ENCODE data around the gene KIAA0930. TPM values are rescaled to one million over a fixed set of nuclear protein-coding genes. Genes with fewer than 3 reads are reported as not detected.
"Not testable (repeated sequence)": the region's sequence is repeated elsewhere in the genome, so short reads cannot be mapped to it uniquely, and the experiment has no call there.

Gene KIAA0930
- total and polyA plus RNA-seq, 2 donors, result 32.4 TPM

- no peaks in the 10 kb centered on the region for H3K27me3 ChIP-seq (ENCODE audit: control insufficient read depth in 2 of 2, insufficient read depth in 1 of 2, low read length in 1 of 2)
- DNase-seq (ENCODE audit: low read depth in 6 of 9, low spot score in 9 of 9), result no peak
- 95% methylated on average over 34 of the region's 34 CpGs for WGBS
These were observed 43.6 kb downstream of the KIAA0930 start for GRCh38 chr22:45196926-45197605.

GRCh38 chr22:45196308-45196707, 44.4 kb downstream of the KIAA0930 start:
- no peak overlapping the region for H3K4me3 ChIP-seq (ENCODE audit: low read length in 2 of 2)
- 94% methylated on average over 16 of the region's 16 CpGs for WGBS
- peaks cover 0 to 4% of the 10 kb centered on the region in 2 donors for H3K4me1 ChIP-seq (ENCODE audit: control insufficient read depth in 2 of 2, insufficient read depth in 2 of 2, low read length in 2 of 2)
- no peaks in the 10 kb centered on the region for H3K9me3 ChIP-seq (ENCODE audit: control insufficient read depth in 2 of 2, insufficient read depth in 1 of 2, low read length in 1 of 2)
- H3K36me3 ChIP-seq (ENCODE audit: control insufficient read depth in 2 of 2, insufficient read depth in 2 of 2, low read length in 1 of 2), result peaks cover 42 to 46% of the 10 kb centered on the region in 2 donors
- peak overlapping the region in 1 of 2 donors; percentile 0 for H3K27ac ChIP-seq (ENCODE audit: low read depth in 1 of 2, low read length in 1 of 2)
- no peak for DNase-seq (ENCODE audit: low read depth in 6 of 9, low spot score in 9 of 9)
- H3K27me3 ChIP-seq (ENCODE audit: control insufficient read depth in 2 of 2, insufficient read depth in 1 of 2, low read length in 1 of 2), result no peaks in the 10 kb centered on the region

More at GRCh38 chr22:45196926-45197605, 43.6 kb downstream of the KIAA0930 start:
- Histone ChIP-seq H3K27ac (ENCODE audit: low read depth in 1 of 2, low read length in 1 of 2) (no peak overlapping the region), H3K36me3 (ENCODE audit: control insufficient read depth in 2 of 2, insufficient read depth in 2 of 2, low read length in 1 of 2) (peaks cover 44 to 49% of the 10 kb centered on the region in 2 donors), H3K9me3 (ENCODE audit: control insufficient read depth in 2 of 2, insufficient read depth in 1 of 2, low read length in 1 of 2) (no peaks in the 10 kb centered on the region), H3K4me1 (ENCODE audit: control insufficient read depth in 2 of 2, insufficient read depth in 2 of 2, low read length in 2 of 2) (peaks cover 0 to 4% of the 10 kb centered on the region in 2 donors), H3K4me3 (ENCODE audit: low read length in 2 of 2) (no peak overlapping the region)

DNA sequence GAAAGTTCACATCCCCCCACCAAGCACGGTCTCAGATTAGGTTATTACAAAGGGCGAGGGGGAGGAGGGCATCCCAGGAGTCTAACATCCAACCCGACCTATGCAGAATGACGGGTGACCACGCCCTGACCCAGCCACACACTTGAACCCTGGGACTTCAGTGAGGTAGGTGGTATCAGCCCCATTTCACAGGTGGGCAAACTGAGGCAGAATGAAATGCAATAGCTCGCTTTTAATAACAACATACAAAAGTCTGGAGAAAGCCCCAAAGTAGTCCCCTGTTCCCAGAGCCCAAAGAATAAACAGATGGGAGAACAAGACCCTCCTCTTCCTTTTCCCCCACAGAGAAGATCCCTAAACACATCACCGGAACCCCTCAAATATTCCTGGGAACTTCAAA, 45.1 kb downstream of the KIAA0930 start:
- DNase-seq (ENCODE audit: low read depth in 6 of 9, low spot score in 9 of 9), result no peak
- Histone ChIP-seq H3K9me3 (ENCODE audit: control insufficient read depth in 2 of 2, insufficient read depth in 1 of 2, low read length in 1 of 2) (no peaks in the 10 kb centered on the region), H3K4me1 (ENCODE audit: control insufficient read depth in 2 of 2, insufficient read depth in 2 of 2, low read length in 2 of 2) (no peaks in the 10 kb centered on the region), H3K36me3 (ENCODE audit: control insufficient read depth in 2 of 2, insufficient read depth in 2 of 2, low read length in 1 of 2) (peaks cover 42 to 46% of the 10 kb centered on the region in 2 donors), H3K4me3 (ENCODE audit: low read length in 2 of 2) (no peak overlapping the region), H3K27ac (ENCODE audit: low read depth in 1 of 2, low read length in 1 of 2) (no peak overlapping the region), H3K27me3 (ENCODE audit: control insufficient read depth in 2 of 2, insufficient read depth in 1 of 2, low read length in 1 of 2) (no peaks in the 10 kb centered on the region)
- 91% methylated on average over 7 of the region's 7 CpGs for WGBS

DNA sequence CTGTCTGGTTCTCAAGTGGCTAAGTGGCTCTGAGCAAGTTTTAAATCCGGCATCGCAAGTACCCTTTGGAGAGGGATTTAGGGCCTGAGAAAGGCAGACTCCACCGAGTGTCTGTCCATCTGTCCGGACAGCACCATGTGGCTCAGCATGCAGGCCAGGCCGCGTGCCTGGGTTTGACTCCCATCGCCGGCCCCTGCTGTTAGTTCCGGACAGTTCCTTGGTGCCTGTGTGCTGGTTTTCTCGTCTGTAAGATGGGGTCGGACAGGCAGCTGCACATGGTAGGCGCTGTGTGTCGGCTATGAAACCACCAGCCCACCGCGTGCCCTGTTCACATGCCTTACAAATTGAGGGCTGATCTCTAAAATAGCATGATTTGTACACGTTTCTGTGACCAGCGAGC, 46.0 kb downstream of the KIAA0930 start:
- Histone ChIP-seq H3K27ac (ENCODE audit: low read depth in 1 of 2, low read length in 1 of 2) (no peak overlapping the region), H3K4me1 (ENCODE audit: control insufficient read depth in 2 of 2, insufficient read depth in 2 of 2, low read length in 2 of 2) (no peaks in the 10 kb centered on the region), H3K27me3 (ENCODE audit: control insufficient read depth in 2 of 2, insufficient read depth in 1 of 2, low read length in 1 of 2) (no peaks in the 10 kb centered on the region), H3K36me3 (ENCODE audit: control insufficient read depth in 2 of 2, insufficient read depth in 2 of 2, low read length in 1 of 2) (peaks cover 38 to 42% of the 10 kb centered on the region in 2 donors), H3K9me3 (ENCODE audit: control insufficient read depth in 2 of 2, insufficient read depth in 1 of 2, low read length in 1 of 2) (no peaks in the 10 kb centered on the region), H3K4me3 (ENCODE audit: low read length in 2 of 2) (no peak overlapping the region)
- no peak for DNase-seq (ENCODE audit: low read depth in 6 of 9, low spot score in 9 of 9)
- 95% methylated on average over 17 of the region's 17 CpGs for WGBS

- WGBS, result 87% methylated on average over 13 of the region's 13 CpGs
- DNase-seq (ENCODE audit: low read depth in 6 of 9, low spot score in 9 of 9), result no peak
- no peak overlapping the region for H3K27ac ChIP-seq (ENCODE audit: low read depth in 1 of 2, low read length in 1 of 2)
- H3K4me3 ChIP-seq (ENCODE audit: low read length in 2 of 2), result no peak overlapping the region
- H3K4me1 ChIP-seq (ENCODE audit: control insufficient read depth in 2 of 2, insufficient read depth in 2 of 2, low read length in 2 of 2), result no peaks in the 10 kb centered on the region
- peaks cover 26% of the 10 kb centered on the region in 2 donors for H3K36me3 ChIP-seq (ENCODE audit: control insufficient read depth in 2 of 2, insufficient read depth in 2 of 2, low read length in 1 of 2)
- no peaks in the 10 kb centered on the region for H3K27me3 ChIP-seq (ENCODE audit: control insufficient read depth in 2 of 2, insufficient read depth in 1 of 2, low read length in 1 of 2)
- H3K9me3 ChIP-seq (ENCODE audit: control insufficient read depth in 2 of 2, insufficient read depth in 1 of 2, low read length in 1 of 2), result no peaks in the 10 kb centered on the region
These were observed 48.0 kb downstream of the KIAA0930 start for GRCh38 chr22:45192701-45193187.

- peaks cover 17 to 19% of the 10 kb centered on the region in 2 donors for H3K36me3 ChIP-seq (ENCODE audit: control insufficient read depth in 2 of 2, insufficient read depth in 2 of 2, low read length in 1 of 2)
- H3K4me3 ChIP-seq (ENCODE audit: low read length in 2 of 2); H3K9me3 ChIP-seq (ENCODE audit: control insufficient read depth in 2 of 2, insufficient read depth in 1 of 2, low read length in 1 of 2); H3K4me1 ChIP-seq (ENCODE audit: control insufficient read depth in 2 of 2, insufficient read depth in 2 of 2, low read length in 2 of 2); H3K27ac ChIP-seq (ENCODE audit: low read depth in 1 of 2, low read length in 1 of 2); DNase-seq (ENCODE audit: low read depth in 6 of 9, low spot score in 9 of 9); H3K27me3 ChIP-seq (ENCODE audit: control insufficient read depth in 2 of 2, insufficient read depth in 1 of 2, low read length in 1 of 2): not testable (repeated sequence)
- 85% methylated on average over 9 of the region's 9 CpGs for WGBS
These were observed 48.9 kb downstream of the KIAA0930 start for GRCh38 chr22:45191746-45192145.

GRCh38 chr22:45190202-45190872, 50.4 kb downstream of the KIAA0930 start:
- DNase-seq (ENCODE audit: low read depth in 6 of 9, low spot score in 9 of 9), result no peak
- Histone ChIP-seq H3K4me3 (ENCODE audit: low read length in 2 of 2) (no peak overlapping the region), H3K27me3 (ENCODE audit: control insufficient read depth in 2 of 2, insufficient read depth in 1 of 2, low read length in 1 of 2) (no peaks in the 10 kb centered on the region), H3K9me3 (ENCODE audit: control insufficient read depth in 2 of 2, insufficient read depth in 1 of 2, low read length in 1 of 2) (no peaks in the 10 kb centered on the region), H3K36me3 (ENCODE audit: control insufficient read depth in 2 of 2, insufficient read depth in 2 of 2, low read length in 1 of 2) (peaks cover 14 to 21% of the 10 kb centered on the region in 2 donors), H3K27ac (ENCODE audit: low read depth in 1 of 2, low read length in 1 of 2) (no peak overlapping the region), H3K4me1 (ENCODE audit: control insufficient read depth in 2 of 2, insufficient read depth in 2 of 2, low read length in 2 of 2) (no peaks in the 10 kb centered on the region)
- WGBS, result 95% methylated on average over 4 of the region's 4 CpGs

GRCh38 chr22:45188779-45189178, 51.9 kb downstream of the KIAA0930 start:
- DNase-seq (ENCODE audit: low read depth in 6 of 9, low spot score in 9 of 9), result no peak
- H3K27ac ChIP-seq (ENCODE audit: low read depth in 1 of 2, low read length in 1 of 2), result no peak overlapping the region
- no peaks in the 10 kb centered on the region for H3K4me1 ChIP-seq (ENCODE audit: control insufficient read depth in 2 of 2, insufficient read depth in 2 of 2, low read length in 2 of 2)
- no peak overlapping the region for H3K4me3 ChIP-seq (ENCODE audit: low read length in 2 of 2)
- H3K9me3 ChIP-seq (ENCODE audit: control insufficient read depth in 2 of 2, insufficient read depth in 1 of 2, low read length in 1 of 2), result no peaks in the 10 kb centered on the region
- peaks cover 23% of the 10 kb centered on the region in 2 donors for H3K36me3 ChIP-seq (ENCODE audit: control insufficient read depth in 2 of 2, insufficient read depth in 2 of 2, low read length in 1 of 2)
- 94% methylated on average over 16 of the region's 16 CpGs for WGBS
- H3K27me3 ChIP-seq (ENCODE audit: control insufficient read depth in 2 of 2, insufficient read depth in 1 of 2, low read length in 1 of 2), result no peaks in the 10 kb centered on the region

GRCh38 chr22:45187891-45188290, 52.8 kb downstream of the KIAA0930 start:
- Histone ChIP-seq H3K36me3 (ENCODE audit: control insufficient read depth in 2 of 2, insufficient read depth in 2 of 2, low read length in 1 of 2) (peaks cover 26 to 32% of the 10 kb centered on the region in 2 donors), H3K4me1 (ENCODE audit: control insufficient read depth in 2 of 2, insufficient read depth in 2 of 2, low read length in 2 of 2) (no peaks in the 10 kb centered on the region), H3K27ac (ENCODE audit: low read depth in 1 of 2, low read length in 1 of 2) (no peak overlapping the region), H3K4me3 (ENCODE audit: low read length in 2 of 2) (no peak overlapping the region), H3K27me3 (ENCODE audit: control insufficient read depth in 2 of 2, insufficient read depth in 1 of 2, low read length in 1 of 2) (no peaks in the 10 kb centered on the region), H3K9me3 (ENCODE audit: control insufficient read depth in 2 of 2, insufficient read depth in 1 of 2, low read length in 1 of 2) (no peaks in the 10 kb centered on the region)
- no peak for DNase-seq (ENCODE audit: low read depth in 6 of 9, low spot score in 9 of 9)
- 94% methylated on average over 4 of the region's 4 CpGs for WGBS
